ENCODE data around the gene PDZD7.
A peak's percentile ranks its signal among the peaks of the same experiment; 100 is the strongest.

GRCh38 chr10:101050208-101051069, 19.5 kb upstream of the PDZD7 start:
- TF ChIP-seq EP300 (IDR thresholded peaks at IDR 0.05) (no peak), CTCF (IDR thresholded peaks at IDR 0.05) (peak in 5 of 7 experiments; percentile 57 to 93 (median 79))

Measured in stomach (tissue), 4 donors.